K562 (cell line): Measurements from ENCODE around the gene NECAB2. TPM values are rescaled to one million over a fixed set of nuclear protein-coding genes. Genes with fewer than 3 reads are reported as not detected.

Source experiments
- ATAC-seq: fragments of 200-7000 bp; cut with Tn5 transposase; 3 replicates; pipeline ENCODE4 v1.9.1; 2020; ENCODE audit warnings: moderate library complexity
- BruUV-seq: library from RNA; stranded (reverse); fragments of 400-500 nt; replicated peaks from 2 replicates; lab custom pipeline; 2021; lab: Mats Ljungman, UMichigan
- CTCF ChIA-PET: fragments of 300-600 bp; formaldehyde crosslinking; extraction: SDS; loops from one replicate; lab custom pipeline; 2021; ENCODE audit warnings: low intra/inter-chr PET ratio; lab: Yijun Ruan, JAX
- POLR2A ChIA-PET: fragments of 300-600, 350-650 bp; sonication (Branson Sonifier 250); formaldehyde crosslinking; extraction: SDS; loops from one replicate; lab custom pipeline; 2021; ENCODE audit warnings: antibody characterized with exemption, inconsistent platforms; lab: Yijun Ruan, JAX
- DNase-seq, 4 experiments: peaks; one replicate each; pipeline versions ENCODE4 v3.0.0 to v3.0.0-alpha.2; 2011 to 2018; ENCODE audit warnings: low spot score in 3 of 4, mixed read lengths in 3 of 4; ENCODE audit errors: extremely low read depth in 1 of 4
- FAIRE-seq: peaks from 2 replicates; lab custom pipeline; 2011; peaks lifted over from hg19 to GRCh38; lab: Jason Lieb, UNC
- H2AFZ ChIP-seq: 2 replicates; pipeline ENCODE4 v1.6.0; 2011; ENCODE audit warnings: low read depth, low read length, control low read depth, inconsistent platforms
- H3K27ac ChIP-seq: fragments of 200-600 bp; 3 replicates; pipeline ENCODE4 v1.8.0; 2011; ENCODE audit warnings: low read depth, mild to moderate bottlenecking, control low read depth, inconsistent platforms, low read length, moderate library complexity, mixed read lengths; ENCODE audit errors: extremely low read depth
- H3K27me3 ChIP-seq, 2 experiments: fragments of 300-600 bp in 1 of 2; 2 replicates in 1 of 2; 3 replicates in 1 of 2; pipeline versions ENCODE4 v1.6.0 to v1.8.0; 2011; ENCODE audit warnings: inconsistent platforms in 2 of 2, low read length in 2 of 2, mild to moderate bottlenecking in 1 of 2, mixed read lengths in 1 of 2, moderate library complexity in 1 of 2; ENCODE audit not compliant: control insufficient read depth in 2 of 2, insufficient read depth in 2 of 2
- H3K36me3 ChIP-seq: fragments of 300-600 bp; 3 replicates; pipeline ENCODE4 v1.8.0; 2011; ENCODE audit warnings: mild to moderate bottlenecking, low read length, inconsistent platforms; ENCODE audit not compliant: control insufficient read depth, insufficient read depth
- H3K4me1 ChIP-seq, 2 experiments: fragments of 200-600 bp in 1 of 2; replicated peaks in 1 of 2; 2 replicates in 1 of 2; 3 replicates in 1 of 2; pipeline versions ENCODE4 v1.5.1 to v1.8.0; 2011; ENCODE audit warnings: inconsistent platforms in 2 of 2, low read length in 2 of 2, mild to moderate bottlenecking in 1 of 2, mixed read lengths in 1 of 2, moderate library complexity in 1 of 2; ENCODE audit not compliant: control insufficient read depth in 2 of 2, insufficient read depth in 2 of 2
- H3K4me2 ChIP-seq: 2 replicates; pipeline ENCODE4 v1.6.1; 2011; ENCODE audit warnings: low read length, control low read depth, inconsistent platforms, mixed read lengths; ENCODE audit not compliant: insufficient read depth
- H3K4me3 ChIP-seq: fragments of 200-600 bp; sonication (generic), shearing (Covaris generic); 2 replicates; pipeline ENCODE4 v1.5.1; 2016; ENCODE audit warnings: control low read depth, inconsistent platforms
- H3K79me2 ChIP-seq: fragments of 200-600 bp; 3 replicates; pipeline ENCODE4 v1.8.0; 2011; ENCODE audit warnings: low read length, inconsistent platforms; ENCODE audit not compliant: control insufficient read depth, insufficient read depth
- H3K9ac ChIP-seq, 2 experiments: 2 replicates each; pipeline versions ENCODE4 v1.6.0 to v1.6.1; 2011; ENCODE audit warnings: low read depth in 2 of 2, low read length in 2 of 2, control low read depth in 1 of 2, inconsistent platforms in 1 of 2, mild to moderate bottlenecking in 1 of 2, mixed read lengths in 1 of 2; ENCODE audit not compliant: insufficient read depth in 1 of 2
- H3K9me1 ChIP-seq: one replicate; pipeline ENCODE4 v1.6.0; 2011; ENCODE audit warnings: inconsistent platforms, mild to moderate bottlenecking, low read length, moderate library complexity; ENCODE audit not compliant: control insufficient read depth, insufficient read depth
- H3K9me3 ChIP-seq: replicated peaks from 2 replicates; pipeline ENCODE4 v1.5.1; 2011; ENCODE audit warnings: low read depth, low read length, inconsistent platforms; ENCODE audit not compliant: control insufficient read depth, insufficient read depth
- H4K20me1 ChIP-seq: replicated peaks from 2 replicates; pipeline ENCODE4 v1.6.1; 2011; ENCODE audit warnings: low read length, inconsistent platforms, mixed read lengths; ENCODE audit not compliant: control insufficient read depth, insufficient read depth
- CBFB ChIP-seq: sonication (generic); formaldehyde crosslinking; IDR thresholded peaks from 2 replicates; pipeline ENCODE4 v1.4.0; 2020; ENCODE audit warnings: mild to moderate bottlenecking, missing genetic modification reagents
- CHD4 ChIP-seq: fragments of 200-600 bp; sonication (generic); IDR thresholded peaks from 3 replicates; pipeline ENCODE4 v1.6.1; 2012; ENCODE audit warnings: low read depth, mild to moderate bottlenecking, mixed read lengths, low read length, inconsistent platforms; ENCODE audit not compliant: insufficient read depth, insufficient replicate concordance, poor library complexity, severe bottlenecking
- EZH2 ChIP-seq: IDR thresholded peaks from 2 replicates; pipeline ENCODE4 v1.6.1; 2012; ENCODE audit warnings: low read depth, mild to moderate bottlenecking, inconsistent platforms, low read length, borderline replicate concordance
- GATAD2B ChIP-seq: fragments of 450-650 bp; IDR thresholded peaks from 2 replicates; pipeline ENCODE4 v1.6.1; 2017; ENCODE audit warnings: mild to moderate bottlenecking, borderline replicate concordance
- HDGF ChIP-seq: fragments of 450-650 bp; IDR thresholded peaks from 2 replicates; pipeline ENCODE4 v1.6.1; 2016
- IRF1 ChIP-seq: sonication (generic); formaldehyde crosslinking; IDR thresholded peaks from 2 replicates; pipeline ENCODE4 v1.8.0; 2022; ENCODE audit warnings: missing genetic modification reagents, mild to moderate bottlenecking, borderline replicate concordance
- POLR2AphosphoS2 ChIP-seq: IDR thresholded peaks from 2 replicates; pipeline ENCODE4 v1.6.1; 2012; ENCODE audit warnings: low read length, improper control_type of control experiment
- PTTG1 ChIP-seq: fragments of 450-650 bp; IDR thresholded peaks from 2 replicates; pipeline ENCODE4 v1.6.1; 2016; ENCODE audit warnings: low read depth, mild to moderate bottlenecking, missing genetic modification characterization, missing compliant biosample characterization
- TAF9B ChIP-seq: fragments of 450-650 bp; IDR thresholded peaks from 2 replicates; pipeline ENCODE4 v1.6.1; 2018; ENCODE audit warnings: mild to moderate bottlenecking; ENCODE audit not compliant: partially characterized antibody
- ZNF316 ChIP-seq: fragments of 450-650 bp; IDR thresholded peaks from 2 replicates; pipeline ENCODE4 v1.6.1; 2016
- WGBS: fragments of 100-300 bp; shearing (Covaris generic); methylation state at CpG from one replicate; pipeline ENCODE4 v1.1.6; 2016; ENCODE audit warnings: low coverage, mixed read lengths; ENCODE audit not compliant: insufficient coverage; ENCODE audit errors: missing lambda C conversion rate; 5-methylcytosine and 5-hydroxymethylcytosine counted together
- in situ Hi-C: fragments of 300-500 bp; cut with MboI; formaldehyde crosslinking; loops from 4 replicates; pipeline ENCODE4 v1.15.0; 2018; ENCODE audit warnings: inconsistent platforms, mixed read lengths
- intact Hi-C: fragments of 100-400 bp; cut with micrococcal nuclease; formaldehyde crosslinking; loops from 2 replicates; pipeline ENCODE4 v1.14.2; 2022
- polyA plus RNA-seq, 8 experiments: library from polyadenylated mRNA; depleted of rRNA in 4 of 8; stranded (reverse) in 5 of 8; unstranded in 3 of 8; fragments of >200 nt; fragmentation: Nextera tagmentation in 2 of 8; fragmentation: Illumina TruSeq in 1 of 8; extraction: Ambion mirVana in 2 of 8; extraction: Trizol in 1 of 8; gene quantifications; 2 replicates each; pipeline versions ENCODE4 v1.2.1 to v1.2.3, GENCODE V29; 2011 to 2014; ENCODE audit warnings: inconsistent platforms in 1 of 8, missing spikeins in 1 of 8
- total RNA-seq, 7 experiments: library from RNA; depleted of rRNA in 6 of 7; stranded (reverse); fragments of >200 nt in 6 of 7; fragmentation: Illumina TruSeq in 2 of 7; extraction: Trizol in 2 of 7; gene quantifications; 2 replicates each; pipeline versions ENCODE4 v1.2.1 to v1.2.3, GENCODE V29; 2011 to 2021; ENCODE audit warnings: low replicate concordance in 1 of 7

NECAB2 gene
- total and polyA plus RNA-seq, 9 of the 15 experiments (the other 6 are each of a cell fraction or from before 2014, with no cell fraction given): 0.03 to 0.28 TPM; not detected in 7

GRCh38 chr16:83923581-83924365, 44.3 kb upstream of the NECAB2 start:
- peaks cover 0 to 19% of the 10 kb centered on the region in 2 experiments; a peak in 2 of 5 replicates for H3K4me1 ChIP-seq
- no peak overlapping the region for H3K4me3 ChIP-seq
- H3K4me2 ChIP-seq: no peak overlapping the region
- no TSS peak for BruUV-seq
- WGBS: 2% methylated on average over 31 of the region's 31 CpGs
- no peak overlapping the region for H3K27ac ChIP-seq
- no peaks in the 10 kb centered on the region; the same call in 1 of the 2 replicates for H3K9me3 ChIP-seq
- no peaks in the 10 kb centered on the region for H3K79me2 ChIP-seq
- ChIA-PET CTCF (interaction anchor here (0.6 kb wide), 1 partner anchor 142 kb away, joined by 3 read pairs; no protein-coding TSS in a partner anchor), POLR2A (interaction anchor here (0.6 to 1.0 kb wide), 5 partner anchors 8 to 38 kb away, joined by 3 to 4 read pairs (median 3); partner anchors contain the start of gene MLYCD)
- ATAC-seq (no peak), FAIRE-seq (no peak), DNase-seq (no peak)
- no peaks in the 10 kb centered on the region for H3K36me3 ChIP-seq
- no peak for TF ChIP-seq ZNF316
- peak; percentile 34; the same call in 1 of the 2 replicates for TF ChIP-seq EZH2
- TF ChIP-seq CBFB (CRISPR knock-in tag): 0 out of 2 replicates have a peak, but pooled peaks have one; percentile 56
- in situ Hi-C loops: no loop called here
- no peak overlapping the region for H2AFZ ChIP-seq
- H4K20me1 ChIP-seq: peaks cover 25% of the 10 kb centered on the region; the same call in 1 of the 2 replicates
- H3K9me1 ChIP-seq: no peaks in the 10 kb centered on the region
- no peak overlapping the region for H3K9ac ChIP-seq
- H3K27me3 ChIP-seq: peaks cover 30 to 85% of the 10 kb centered on the region in 2 experiments
- intact Hi-C loops: loop anchor here (10.0 kb wide), 1 partner anchor 99 kb away; no protein-coding TSS in a partner anchor

GRCh38 chr16:83924686-83925085, 43.4 kb upstream of the NECAB2 start:
- POLR2A ChIA-PET: interaction anchor here (0.6 to 1.0 kb wide), 3 partner anchors 9 to 27 kb away, joined by 3 read pairs; partner anchors contain the start of gene MLYCD
- H3K9me1 ChIP-seq: no peaks in the 10 kb centered on the region
- peaks cover 23% of the 10 kb centered on the region; the same call in 1 of the 2 replicates for H4K20me1 ChIP-seq
- no peak overlapping the region for H3K9ac ChIP-seq
- in situ Hi-C loops: no loop called here
- H3K27ac ChIP-seq: no peak overlapping the region
- CTCF ChIA-PET: no interaction called here
- no peak overlapping the region for H2AFZ ChIP-seq
- no peaks in the 10 kb centered on the region for H3K79me2 ChIP-seq
- no peak overlapping the region for H3K4me2 ChIP-seq
- DNase-seq: no peak
- H3K4me1 ChIP-seq: peaks cover 0 to 19% of the 10 kb centered on the region in 2 experiments; a peak in 2 of 5 replicates
- peaks cover 33 to 84% of the 10 kb centered on the region in 2 experiments for H3K27me3 ChIP-seq
- intact Hi-C loops: loop anchor here (10.0 kb wide), 1 partner anchor 100 kb away; no protein-coding TSS in a partner anchor
- H3K36me3 ChIP-seq: no peaks in the 10 kb centered on the region
- no peak for ATAC-seq
- FAIRE-seq: no peak
- no peak overlapping the region for H3K4me3 ChIP-seq
- no peaks in the 10 kb centered on the region for H3K9me3 ChIP-seq
- 7% methylated on average over 13 of the region's 13 CpGs for WGBS
- no TSS peak for BruUV-seq
- TF ChIP-seq PTTG1 (tag) (no peak), IRF1 (CRISPR knock-in tag) (no peak), HDGF (no peak), GATAD2B (no peak), POLR2AphosphoS2 (no peak), TAF9B (no peak), CHD4 (no peak)
